ENCODE results near the gene ARL10.

DNA sequence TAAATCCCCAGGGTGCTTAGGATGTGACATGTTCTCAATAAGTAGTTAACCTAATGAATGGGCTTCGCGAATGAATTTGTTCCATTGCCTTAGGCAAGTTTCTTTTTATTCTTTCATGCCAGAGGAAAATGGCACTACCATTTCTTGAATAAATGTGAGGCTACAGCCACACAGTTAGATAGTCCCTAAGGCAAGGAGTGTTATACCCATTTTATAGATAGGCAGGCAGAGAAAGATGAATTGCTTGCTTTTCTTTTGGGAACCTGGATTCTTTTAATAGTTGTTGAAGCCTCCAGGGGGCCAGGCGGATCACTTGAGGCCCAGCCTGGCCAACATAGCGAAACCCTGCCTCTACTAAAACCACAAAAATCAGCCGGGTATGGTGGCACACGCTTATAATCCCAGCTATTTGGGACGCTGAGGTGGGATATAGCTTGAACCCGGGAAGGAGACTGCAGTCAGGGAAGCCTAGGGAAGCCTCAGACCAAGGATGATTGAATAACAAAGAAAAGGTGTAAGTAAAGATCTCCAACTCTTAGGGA, 22.2 kb downstream of the ARL10 start:
- TF ChIP-seq, protein P1, sequence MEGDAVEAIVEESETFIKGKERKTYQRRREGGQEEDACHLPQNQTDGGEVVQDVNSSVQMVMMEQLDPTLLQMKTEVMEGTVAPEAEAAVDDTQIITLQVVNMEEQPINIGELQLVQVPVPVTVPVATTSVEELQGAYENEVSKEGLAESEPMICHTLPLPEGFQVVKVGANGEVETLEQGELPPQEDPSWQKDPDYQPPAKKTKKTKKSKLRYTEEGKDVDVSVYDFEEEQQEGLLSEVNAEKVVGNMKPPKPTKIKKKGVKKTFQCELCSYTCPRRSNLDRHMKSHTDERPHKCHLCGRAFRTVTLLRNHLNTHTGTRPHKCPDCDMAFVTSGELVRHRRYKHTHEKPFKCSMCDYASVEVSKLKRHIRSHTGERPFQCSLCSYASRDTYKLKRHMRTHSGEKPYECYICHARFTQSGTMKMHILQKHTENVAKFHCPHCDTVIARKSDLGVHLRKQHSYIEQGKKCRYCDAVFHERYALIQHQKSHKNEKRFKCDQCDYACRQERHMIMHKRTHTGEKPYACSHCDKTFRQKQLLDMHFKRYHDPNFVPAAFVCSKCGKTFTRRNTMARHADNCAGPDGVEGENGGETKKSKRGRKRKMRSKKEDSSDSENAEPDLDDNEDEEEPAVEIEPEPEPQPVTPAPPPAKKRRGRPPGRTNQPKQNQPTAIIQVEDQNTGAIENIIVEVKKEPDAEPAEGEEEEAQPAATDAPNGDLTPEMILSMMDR (IDR thresholded peaks at IDR 0.05) = no peak
- no peak for TF ChIP-seq POLR2A (IDR thresholded peaks at IDR 0.05)
- no peak for TF ChIP-seq POLR2AphosphoS5 (IDR thresholded peaks at IDR 0.05)

Measured in breast epithelium (tissue), 3 donors.